COLO668 (cell line): ENCODE measurements around the gene NR4A3.

Source experiments
- DNase-seq: peaks from one replicate; lab custom pipeline; 2025; ENCODE audit not compliant: unreplicated experiment; lab: John Stamatoyannopoulos, UW

Gene NR4A3

DNA sequence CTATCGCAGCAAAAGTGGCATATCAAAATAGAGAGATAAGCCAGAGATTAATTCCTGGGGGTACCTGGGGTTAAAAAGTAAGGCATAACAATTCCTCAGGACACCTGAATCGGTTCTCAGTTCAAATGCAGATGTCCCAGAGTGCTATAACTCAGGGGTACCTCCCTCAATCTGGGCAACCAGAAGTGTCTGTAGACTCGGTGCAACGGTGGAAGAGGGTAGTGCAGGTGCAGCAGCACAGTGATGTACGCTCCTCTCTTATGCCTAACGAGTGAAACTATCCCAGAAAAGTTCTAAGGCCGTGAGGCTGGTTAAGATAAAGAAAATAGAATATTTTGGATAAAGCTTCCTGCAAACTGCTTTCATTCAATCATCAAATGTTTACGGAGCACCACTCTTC lies 7.9 kb upstream of the NR4A3 start:
- DNase-seq: no peak

DNA sequence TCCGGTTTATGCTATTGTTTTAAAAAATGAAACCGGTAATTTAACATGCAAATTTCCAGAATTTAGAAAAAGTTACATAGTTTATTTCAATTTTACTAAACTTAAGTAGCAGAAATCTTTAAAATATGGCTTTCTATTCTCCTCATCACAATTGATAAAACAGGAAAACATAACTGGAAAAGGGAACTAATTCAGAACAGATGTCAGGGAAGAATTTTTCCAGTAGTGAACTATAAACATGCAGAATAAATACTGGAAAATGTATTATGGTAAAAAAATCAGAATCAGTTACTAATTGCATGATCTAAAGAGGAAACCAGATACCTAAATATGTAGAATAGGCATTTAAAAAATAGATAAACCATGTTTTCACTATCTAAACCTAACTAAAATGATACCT lies 7.3 kb upstream of the NR4A3 start:
- DNase-seq: no peak

DNA sequence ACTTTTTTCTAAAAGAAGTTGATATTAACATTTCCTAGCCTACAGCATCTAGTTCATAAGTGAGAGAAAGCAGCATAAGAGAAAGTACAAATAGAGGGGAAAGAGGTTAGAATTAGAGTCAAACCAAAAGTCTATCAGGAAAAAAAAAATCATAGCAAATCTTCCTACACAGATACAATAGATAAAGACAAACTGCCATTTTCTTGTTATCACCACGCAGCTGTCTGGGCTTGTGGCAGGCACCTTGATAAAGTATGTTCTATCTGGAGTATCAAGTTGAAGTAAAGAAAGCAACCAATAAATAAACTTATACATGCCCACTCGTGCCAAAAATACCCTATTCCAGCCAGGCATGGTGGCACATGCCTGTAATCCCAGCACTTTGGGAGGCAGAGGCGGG lies 5.3 kb upstream of the NR4A3 start:
- DNase-seq: no peak

DNA sequence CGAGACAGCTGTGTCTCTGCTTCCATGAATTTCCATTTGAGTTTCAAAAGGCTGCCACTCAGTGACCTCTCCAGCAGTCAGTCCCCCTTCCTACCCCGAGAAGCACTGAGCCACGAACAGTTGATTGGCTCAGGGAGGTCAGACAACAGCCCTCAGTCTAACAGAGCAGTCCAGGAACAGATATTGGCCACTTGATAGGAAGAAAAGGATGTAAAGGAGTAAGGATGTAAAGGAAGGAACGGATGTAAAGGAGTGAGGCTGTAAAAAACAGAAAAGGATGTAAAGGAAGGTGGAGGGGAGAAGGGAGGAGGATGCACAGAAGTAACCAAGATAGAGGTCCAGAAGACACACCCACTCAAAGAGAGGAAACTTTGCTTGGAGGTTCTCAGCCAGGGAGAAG lies 3.2 kb upstream of the NR4A3 start:
- no peak for DNase-seq

DNA sequence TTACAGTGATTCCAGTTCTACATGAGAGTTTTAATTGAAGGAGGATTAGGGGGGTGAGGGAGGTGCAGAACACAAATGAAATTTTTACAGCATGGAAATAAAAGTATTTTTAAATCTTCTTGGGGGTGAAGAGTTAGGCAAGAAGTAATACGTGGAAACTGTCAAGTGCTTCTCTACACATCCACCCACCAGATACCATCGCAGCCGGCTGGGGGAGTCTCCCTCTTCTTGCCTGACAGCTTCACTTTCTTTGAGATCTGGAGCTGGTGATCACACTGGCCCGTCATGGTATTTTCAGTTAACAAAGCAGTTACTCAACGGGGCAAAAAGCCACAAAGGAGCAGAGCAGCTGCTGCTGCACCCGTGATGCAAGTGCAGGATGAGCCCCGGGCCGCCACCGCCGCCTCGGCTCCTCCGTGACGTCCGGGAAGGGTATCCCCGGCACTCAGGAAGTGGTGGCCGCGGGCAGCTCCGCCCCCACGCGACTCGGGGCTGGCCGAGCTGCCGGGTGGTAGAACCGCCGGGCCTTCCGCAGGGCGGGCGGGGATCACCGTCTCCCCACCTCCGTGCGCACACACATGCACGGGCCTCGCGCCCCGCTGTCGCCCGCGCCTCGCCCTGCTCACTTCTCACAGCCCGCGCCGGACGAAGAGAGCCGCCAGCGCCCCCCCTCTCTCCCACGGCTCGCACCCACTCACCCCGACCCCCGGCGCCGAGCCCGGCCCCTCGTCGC lies 2.4 kb upstream of the NR4A3 start:
- peak; percentile 88 for DNase-seq

DNA sequence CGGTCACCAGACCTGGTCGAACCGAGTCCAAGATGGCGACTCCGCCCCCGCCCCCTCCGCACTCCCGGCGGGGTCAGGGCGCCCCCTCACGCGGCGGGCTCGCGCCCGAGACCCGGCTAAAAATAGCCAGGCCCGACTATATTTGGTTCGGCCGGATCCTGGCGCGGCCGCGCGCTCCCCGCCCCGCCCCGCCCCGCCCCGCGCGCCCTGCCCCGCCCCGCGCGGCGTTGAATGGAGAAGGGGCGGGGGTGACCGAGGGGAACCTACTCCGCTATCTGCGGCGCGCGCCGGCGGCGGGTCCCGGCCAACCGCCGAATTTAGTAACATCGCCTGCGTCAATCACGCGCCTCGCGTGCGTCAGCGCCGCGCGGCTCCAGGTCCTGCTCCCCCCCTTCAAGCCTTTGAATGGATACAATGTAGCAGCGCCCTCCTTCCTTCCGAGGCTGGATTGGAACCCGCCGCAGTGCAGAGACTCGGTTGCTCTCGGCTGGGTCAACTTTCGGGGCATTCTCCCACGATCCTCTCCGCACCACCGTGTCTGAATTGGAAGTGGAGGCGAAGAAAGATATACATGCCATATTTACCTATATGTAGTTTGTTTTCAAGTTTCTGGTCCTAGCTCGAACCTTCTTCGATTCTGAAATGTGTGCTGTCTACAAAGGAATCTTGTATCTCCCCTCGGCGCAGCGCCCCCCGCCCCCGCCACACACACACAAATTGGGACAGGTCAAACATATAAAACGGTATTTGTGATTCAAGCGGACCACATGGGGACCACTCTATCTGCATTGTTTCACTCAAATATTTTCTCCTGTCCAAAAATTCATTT lies 1.6 kb upstream of the NR4A3 start:
- DNase-seq: peak; percentile 98

DNA sequence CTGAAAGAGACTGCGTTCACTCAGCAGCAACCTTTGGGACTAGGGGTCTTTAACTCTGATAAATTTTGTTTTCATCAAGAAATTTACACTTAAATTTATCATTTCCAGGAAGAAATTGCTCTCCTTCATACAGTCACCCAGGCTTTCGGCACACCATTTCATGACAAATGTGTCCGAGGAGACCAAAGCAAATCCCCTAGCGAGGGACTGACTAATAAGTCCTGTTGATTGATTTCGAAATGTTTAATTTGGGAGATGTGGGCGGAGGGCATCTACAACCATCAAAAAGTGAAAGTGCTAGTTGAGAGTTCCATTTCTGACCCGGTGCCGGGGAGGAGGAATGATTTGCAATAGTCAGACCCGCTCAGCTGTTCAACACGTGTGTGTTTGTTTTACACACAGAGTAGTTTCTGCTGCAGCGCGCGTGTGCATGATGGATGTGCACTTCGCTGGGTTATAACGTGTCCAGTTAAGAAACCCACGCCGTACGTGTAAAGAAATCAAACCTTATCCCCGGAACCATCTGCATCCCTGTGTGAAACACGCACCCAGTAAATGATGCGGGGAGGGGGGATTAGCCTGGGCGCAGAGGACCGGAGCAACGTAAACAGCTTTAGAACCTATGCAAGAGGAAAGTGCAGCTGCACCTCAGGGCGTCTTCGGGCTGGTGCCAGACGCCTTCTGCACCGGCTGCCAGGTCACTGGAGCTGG lies 845 bp upstream of the NR4A3 start:
- DNase-seq: peak; percentile 51

DNA sequence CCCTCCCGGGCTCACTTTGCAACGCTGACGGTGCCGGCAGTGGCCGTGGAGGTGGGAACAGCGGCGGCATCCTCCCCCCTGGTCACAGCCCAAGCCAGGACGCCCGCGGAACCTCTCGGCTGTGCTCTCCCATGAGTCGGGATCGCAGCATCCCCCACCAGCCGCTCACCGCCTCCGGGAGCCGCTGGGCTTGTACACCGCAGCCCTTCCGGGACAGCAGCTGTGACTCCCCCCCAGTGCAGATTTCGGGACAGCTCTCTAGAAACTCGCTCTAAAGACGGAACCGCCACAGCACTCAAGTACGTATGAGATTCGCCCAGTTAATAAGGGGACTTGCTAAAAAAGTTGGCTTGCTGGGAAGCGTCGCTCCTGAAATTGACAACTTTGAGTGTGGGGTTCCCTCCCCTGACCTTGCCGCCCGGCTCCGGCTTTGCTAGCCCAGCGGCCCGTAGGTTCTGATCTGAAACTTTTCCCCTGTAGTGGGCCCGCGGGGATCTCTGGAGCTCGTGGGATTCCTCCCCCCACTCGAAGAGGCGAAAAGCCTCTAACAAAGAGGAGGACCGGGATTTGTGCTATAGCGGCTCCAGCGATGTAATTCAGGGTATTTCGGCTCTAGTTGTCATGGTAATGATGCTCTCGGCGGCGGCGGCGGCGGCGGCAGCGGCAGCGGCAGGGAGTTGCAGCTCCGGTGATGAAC lies 572 bp downstream of the NR4A3 start:
- DNase-seq: no peak

DNA sequence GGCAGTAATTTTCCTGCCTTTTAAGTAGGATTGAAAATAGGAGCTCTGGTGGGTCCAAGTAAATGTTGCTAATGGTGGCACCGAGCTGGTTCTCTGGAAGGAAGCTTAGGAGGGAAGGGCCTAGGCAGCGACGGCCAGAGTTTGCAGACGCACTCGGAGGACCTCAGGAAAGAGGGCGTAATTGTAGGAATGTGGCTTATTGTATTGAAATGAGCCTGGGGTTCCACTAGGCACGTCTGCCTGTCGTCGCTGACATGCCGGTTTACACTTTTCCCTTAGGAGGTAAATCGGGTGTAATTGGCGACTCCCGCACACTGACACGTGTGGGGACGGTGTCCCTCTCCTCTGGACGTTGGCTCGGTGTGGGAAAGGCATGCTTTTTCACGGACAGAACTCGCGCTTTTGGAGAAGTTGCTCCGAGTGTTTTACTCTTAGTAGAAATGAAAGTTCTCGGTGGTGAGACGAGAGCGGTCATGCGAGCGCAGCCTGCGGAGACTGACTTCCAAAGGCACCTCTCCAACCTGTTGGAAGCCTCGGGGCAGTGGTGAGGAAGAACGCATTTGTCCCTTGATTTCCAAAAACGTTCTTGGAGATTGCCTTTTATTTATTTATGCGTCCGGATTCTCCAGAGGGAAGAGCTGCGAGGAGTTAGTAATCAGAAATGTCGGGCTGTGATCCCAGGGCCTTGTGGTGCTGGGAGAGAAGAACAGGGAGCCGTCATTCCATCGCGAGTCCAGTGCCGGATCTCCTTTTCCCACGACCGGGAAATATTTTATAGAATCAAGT lies 1.3 kb downstream of the NR4A3 start:
- DNase-seq: peak; percentile 31

DNA sequence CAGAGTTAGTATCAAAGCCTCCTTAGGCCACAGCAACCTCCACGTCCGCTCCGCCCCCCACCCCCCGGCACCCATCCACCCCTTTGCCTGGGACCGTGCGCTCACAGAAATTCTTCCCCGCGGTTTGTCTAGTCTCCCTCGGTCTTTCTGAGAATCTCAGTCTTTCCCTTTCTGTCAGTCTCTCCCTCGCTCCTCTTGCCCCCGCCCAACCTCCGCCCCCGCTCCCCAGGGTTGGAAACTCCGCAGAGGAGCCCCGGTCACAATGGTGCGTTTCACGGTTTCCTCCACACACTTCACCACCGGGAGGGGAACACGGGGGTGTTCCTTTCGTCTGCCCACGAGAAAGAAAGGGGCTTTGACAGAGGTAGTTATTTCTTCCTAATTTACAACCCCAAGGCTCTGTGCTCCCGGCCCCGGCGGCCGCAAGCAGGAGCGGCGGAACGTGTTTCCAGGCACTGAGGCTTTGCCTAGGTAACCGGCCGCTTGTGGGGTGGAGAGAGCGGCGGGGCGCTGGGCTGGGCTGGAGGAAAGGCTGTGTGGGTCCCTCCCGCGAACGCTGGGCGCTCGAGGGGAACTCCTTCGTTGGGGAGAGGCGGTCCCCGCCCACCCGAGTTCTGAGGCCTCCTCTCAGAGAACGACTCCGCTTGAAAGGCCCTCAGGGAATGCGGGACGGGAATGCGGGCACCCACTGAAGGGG lies 2.1 kb downstream of the NR4A3 start:
- peak; percentile 37 for DNase-seq

DNA sequence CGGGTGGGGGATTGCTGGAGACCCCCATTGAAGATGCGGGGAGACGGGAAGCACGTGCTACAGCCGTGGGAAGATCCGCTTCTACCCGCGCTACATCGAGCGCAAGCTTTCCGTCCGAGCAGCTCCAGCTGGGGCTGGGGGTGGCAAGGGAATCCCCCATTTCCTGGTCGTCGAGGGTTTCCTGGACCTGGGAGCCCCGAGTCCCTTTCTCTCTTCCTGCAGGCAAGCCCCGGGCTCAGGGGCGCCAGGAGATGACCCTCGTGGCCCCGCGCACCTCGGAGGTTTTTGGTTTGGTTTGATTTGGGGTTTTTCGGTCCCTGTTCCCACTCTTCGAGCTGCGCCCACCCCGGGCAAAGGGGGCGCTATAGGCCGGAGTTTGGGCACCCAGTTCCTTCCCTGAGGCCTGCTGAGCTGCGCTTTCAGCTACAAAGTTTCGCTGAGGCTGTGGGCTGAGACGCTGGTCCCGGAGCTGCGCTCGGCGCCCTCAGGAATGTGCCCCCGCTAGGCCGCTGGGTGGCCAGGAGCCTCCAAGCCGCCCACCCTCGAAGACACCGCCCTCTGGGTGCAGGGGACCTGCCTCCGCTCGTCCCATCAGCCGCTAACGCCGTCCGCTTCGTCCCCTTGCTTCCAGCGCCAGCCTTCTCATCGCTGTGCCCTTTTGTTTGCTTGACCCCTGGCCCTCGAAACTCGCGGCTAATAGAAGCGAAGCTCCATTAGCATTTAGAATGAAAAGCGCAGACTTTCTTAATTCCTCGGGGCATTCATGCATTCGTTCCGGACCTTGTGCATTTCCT lies 2.9 kb downstream of the NR4A3 start:
- DNase-seq: peak; percentile 8

DNA sequence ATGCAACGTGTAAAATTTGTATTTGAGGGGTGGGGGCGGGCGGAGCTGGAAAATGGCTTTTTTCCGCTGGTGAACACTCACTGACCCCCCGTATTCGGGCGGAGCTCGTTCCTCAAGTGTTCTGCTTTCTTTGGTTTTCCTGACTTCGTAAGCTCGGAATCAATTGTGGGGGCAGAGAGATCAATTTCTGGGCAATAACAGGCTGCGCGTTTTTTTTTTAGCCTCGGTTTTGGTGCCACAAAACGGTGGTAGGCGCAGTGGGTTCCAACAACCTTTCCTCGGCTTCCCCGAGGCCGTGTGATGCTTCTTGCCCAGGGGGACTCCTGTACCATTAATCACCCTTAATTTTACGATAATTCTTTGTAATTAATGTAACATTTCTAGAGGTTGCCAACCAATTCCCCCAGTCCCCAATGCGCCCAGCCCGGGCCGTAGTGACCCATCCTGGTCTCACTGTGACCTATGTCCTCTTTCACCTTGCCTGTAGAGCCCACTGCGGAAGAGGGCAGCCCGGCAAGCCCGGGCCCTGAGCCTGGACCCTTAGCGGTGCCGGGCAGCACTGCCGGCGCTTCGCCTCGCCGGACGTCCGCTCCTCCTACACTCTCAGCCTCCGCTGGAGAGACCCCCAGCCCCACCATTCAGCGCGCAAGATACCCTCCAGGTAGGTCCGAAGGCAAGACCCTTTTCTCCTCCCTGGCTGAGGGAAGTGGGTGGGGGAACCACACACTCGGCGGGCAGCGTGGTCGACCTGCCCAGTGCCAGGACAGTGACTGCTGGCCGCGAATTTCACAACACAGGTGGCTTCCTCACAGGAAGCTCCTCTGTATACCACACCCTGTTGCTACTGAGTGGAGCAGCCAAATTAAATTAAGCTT lies 3.7 kb downstream of the NR4A3 start:
- no peak for DNase-seq

DNA sequence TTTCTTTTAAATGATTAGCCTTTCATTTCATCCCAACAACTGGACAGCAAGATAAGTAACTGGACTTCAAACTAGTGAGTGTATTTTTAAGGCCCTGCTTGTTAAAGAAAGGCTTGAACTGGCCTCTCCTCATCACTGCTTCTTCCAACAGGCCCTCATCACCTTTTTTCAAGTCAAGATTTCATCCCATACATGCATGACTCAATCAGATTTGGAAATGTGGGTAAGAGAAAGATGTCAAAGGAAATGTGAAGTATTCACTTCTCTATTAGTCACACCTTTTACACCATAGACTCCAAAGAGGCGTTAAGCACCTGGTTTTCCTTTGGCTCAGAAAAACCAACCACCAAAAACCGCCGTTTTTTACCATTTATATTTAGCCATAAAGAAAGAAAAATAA lies 4.9 kb downstream of the NR4A3 start:
- no peak for DNase-seq

DNA sequence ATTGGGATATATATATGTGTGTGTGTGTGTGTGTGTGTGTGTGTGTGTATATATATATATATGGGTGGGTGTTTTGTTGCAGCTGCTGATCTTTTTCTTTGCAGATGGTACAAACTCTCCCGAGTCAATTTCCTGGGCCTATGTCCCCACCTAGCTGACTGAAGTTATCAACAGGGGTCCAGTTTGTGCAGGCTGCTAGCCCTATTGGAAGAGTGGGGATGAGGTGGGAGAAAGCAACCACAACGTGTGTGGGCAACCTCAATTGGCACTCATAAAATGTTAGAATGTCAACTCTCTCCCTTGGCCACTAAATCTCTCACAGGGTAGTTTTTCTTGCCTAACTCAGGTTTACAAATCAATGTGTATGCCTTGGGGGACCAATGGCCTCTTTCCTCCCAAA lies 5.6 kb downstream of the NR4A3 start:
- no peak for DNase-seq

DNA sequence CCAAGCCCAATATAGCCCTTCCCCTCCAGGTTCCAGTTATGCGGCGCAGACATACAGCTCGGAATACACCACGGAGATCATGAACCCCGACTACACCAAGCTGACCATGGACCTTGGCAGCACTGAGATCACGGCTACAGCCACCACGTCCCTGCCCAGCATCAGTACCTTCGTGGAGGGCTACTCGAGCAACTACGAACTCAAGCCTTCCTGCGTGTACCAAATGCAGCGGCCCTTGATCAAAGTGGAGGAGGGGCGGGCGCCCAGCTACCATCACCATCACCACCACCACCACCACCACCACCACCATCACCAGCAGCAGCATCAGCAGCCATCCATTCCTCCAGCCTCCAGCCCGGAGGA lies 6.3 kb downstream of the NR4A3 start:
- DNase-seq: no peak

DNA sequence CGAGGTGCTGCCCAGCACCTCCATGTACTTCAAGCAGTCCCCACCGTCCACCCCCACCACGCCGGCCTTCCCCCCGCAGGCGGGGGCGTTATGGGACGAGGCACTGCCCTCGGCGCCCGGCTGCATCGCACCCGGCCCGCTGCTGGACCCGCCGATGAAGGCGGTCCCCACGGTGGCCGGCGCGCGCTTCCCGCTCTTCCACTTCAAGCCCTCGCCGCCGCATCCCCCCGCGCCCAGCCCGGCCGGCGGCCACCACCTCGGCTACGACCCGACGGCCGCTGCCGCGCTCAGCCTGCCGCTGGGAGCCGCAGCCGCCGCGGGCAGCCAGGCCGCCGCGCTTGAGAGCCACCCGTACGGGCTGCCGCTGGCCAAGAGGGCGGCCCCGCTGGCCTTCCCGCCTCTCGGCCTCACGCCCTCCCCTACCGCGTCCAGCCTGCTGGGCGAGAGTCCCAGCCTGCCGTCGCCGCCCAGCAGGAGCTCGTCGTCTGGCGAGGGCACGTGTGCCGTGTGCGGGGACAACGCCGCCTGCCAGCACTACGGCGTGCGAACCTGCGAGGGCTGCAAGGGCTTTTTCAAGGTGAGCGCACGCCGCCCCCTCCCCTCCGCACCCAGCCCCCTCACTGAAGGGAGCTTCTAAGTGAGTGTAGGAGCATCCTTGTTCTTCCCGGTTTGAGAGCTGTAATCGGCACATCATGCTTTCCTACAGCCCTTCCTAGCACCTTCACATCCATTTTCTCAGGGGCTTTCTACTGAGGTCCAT lies 6.9 kb downstream of the NR4A3 start:
- no peak for DNase-seq

DNA sequence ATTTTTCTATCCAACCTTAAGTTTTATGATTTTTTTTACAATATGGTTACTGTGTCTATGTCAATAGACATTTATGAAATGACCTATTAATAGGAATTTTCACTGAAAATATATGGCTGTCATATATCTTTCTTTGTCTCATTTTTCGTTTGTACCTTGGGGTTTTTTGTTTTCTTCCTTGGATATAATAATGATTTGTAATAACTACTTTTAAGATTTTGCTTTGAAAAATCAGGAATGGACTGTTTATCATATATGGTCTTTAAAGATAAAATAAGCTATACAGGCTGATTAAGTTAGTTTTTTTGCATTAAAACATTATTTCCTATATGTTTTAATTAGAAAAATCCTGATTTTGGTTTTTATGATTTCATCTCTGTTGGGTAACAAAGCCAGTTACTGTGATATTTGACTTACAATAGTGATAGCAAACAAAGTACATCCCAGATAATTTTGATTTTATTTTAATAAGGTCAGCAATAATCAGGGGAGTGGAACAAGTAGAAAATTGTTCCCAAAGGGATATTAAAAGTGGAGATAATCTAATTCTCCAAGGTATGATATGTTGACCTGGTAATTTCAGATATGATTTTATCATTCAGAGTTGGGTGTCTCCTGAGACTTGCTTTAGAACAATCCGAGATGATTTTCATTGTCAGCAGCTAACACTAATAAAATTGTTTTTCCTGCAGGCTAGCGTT lies 10.3 kb downstream of the NR4A3 start:
- DNase-seq: no peak
